Epithelial cell of esophagus (primary cell): ENCODE data around the gene SSU72.

Experiments used
- DNase-seq: peaks from one replicate; pipeline ENCODE4 v3.0.0; 2010; ENCODE audit warnings: low read depth
- H3K4me3 ChIP-seq: 2 replicates; pipeline ENCODE4 v1.5.1; 2011; ENCODE audit warnings: mild to moderate bottlenecking, low read length, control low read depth
- TF ChIP-seq, protein P1 (sequence below): IDR thresholded peaks from 2 replicates; pipeline ENCODE4 v1.5.1; 2011; ENCODE audit warnings: low read depth, mild to moderate bottlenecking, low read length, control low read depth, inconsistent platforms; ENCODE audit not compliant: insufficient read depth; ENCODE audit errors: missing control alignments

Gene SSU72

DNA sequence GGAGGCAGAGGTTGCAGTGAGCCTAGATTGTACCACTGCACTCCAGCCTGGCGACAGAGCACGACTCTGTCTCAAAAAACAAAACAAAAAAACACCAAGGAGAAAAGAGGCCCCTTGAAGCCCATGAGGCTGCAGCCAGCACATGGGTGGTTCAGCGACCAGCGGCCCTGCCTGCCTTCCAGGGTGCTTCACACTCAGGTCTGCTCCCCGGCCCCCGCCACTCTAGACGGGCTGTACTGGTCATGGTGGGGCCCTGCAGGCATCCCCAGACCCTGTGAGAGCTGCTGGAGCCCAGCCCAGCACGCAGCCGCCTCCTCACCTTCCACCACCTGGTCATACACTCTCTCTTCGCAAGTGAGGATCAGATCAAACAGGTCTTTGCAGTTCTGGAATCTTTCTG, 30.1 kb downstream of the SSU72 start:
- no peak for DNase-seq
- TF ChIP-seq, protein P1, sequence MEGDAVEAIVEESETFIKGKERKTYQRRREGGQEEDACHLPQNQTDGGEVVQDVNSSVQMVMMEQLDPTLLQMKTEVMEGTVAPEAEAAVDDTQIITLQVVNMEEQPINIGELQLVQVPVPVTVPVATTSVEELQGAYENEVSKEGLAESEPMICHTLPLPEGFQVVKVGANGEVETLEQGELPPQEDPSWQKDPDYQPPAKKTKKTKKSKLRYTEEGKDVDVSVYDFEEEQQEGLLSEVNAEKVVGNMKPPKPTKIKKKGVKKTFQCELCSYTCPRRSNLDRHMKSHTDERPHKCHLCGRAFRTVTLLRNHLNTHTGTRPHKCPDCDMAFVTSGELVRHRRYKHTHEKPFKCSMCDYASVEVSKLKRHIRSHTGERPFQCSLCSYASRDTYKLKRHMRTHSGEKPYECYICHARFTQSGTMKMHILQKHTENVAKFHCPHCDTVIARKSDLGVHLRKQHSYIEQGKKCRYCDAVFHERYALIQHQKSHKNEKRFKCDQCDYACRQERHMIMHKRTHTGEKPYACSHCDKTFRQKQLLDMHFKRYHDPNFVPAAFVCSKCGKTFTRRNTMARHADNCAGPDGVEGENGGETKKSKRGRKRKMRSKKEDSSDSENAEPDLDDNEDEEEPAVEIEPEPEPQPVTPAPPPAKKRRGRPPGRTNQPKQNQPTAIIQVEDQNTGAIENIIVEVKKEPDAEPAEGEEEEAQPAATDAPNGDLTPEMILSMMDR, result no peak
- no peak overlapping the region for H3K4me3 ChIP-seq

DNA sequence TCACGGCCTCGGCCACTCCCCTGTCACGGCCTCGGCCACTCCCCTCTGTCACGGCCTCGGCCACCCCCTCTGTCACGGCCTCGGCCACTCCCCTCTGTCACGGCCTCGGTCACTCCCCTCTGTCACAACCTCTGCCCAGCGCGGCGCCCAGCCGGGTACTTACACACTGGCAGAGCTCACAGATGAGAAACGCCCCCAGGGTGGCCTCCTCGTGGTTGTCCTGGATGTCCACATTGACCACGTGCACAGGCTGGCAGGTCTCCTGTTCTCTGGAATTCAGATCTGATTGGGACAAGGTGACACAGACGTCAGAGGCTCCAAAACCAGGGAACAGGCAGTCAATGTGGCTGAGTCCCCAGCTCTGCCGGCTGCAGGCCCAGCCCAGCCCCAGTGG, 31.0 kb downstream of the SSU72 start:
- TF ChIP-seq, protein P1, result no peak
- no peak for DNase-seq
- H3K4me3 ChIP-seq, result no peak overlapping the region

DNA sequence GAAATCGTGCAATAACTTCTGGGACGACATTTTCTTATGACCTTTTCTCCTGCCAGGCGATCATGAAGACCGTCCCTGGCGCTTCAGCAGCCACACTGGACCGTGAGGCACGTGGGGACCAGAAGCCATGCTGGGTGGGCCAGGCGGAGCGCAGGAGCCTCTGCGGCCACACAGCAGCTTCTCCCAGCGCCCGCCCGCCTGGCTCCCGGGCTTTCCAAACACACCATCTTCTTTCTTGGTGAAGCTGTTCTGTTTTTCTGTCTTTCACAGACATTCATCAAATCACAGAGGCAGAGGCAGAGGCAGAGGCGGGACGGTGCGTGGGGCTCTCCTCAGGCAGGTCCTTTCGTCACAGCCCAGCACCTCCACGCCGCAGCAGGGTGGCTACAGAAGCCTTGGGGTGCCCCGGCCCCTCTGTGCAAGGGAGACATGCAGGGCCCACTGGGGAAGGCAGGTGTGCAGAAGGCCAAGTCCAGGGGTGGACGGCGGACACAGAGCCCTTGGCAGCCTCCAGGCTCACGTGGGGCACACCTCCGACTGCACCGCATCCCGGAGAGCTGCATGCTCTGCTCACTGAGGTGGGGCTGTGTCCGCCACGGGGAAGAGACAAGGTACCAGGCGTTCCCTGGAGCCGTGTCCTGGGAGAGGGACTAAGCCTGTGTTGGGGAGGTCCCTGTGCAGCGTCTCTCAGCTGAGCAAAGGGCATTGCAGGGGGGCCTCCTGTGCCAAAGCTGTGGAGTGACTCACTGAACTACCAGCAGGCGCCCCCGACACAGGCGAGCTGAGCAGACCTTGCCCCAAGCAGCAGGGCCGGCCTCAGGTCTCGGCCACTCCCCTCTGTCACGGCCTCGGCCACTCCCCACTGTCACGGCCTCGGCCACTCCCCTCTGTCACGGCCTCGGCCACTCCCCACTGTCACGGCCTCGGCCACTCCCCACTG, 31.6 kb downstream of the SSU72 start:
- no peak overlapping the region for H3K4me3 ChIP-seq
- TF ChIP-seq, protein P1, result no peak
- DNase-seq, result no peak

DNA sequence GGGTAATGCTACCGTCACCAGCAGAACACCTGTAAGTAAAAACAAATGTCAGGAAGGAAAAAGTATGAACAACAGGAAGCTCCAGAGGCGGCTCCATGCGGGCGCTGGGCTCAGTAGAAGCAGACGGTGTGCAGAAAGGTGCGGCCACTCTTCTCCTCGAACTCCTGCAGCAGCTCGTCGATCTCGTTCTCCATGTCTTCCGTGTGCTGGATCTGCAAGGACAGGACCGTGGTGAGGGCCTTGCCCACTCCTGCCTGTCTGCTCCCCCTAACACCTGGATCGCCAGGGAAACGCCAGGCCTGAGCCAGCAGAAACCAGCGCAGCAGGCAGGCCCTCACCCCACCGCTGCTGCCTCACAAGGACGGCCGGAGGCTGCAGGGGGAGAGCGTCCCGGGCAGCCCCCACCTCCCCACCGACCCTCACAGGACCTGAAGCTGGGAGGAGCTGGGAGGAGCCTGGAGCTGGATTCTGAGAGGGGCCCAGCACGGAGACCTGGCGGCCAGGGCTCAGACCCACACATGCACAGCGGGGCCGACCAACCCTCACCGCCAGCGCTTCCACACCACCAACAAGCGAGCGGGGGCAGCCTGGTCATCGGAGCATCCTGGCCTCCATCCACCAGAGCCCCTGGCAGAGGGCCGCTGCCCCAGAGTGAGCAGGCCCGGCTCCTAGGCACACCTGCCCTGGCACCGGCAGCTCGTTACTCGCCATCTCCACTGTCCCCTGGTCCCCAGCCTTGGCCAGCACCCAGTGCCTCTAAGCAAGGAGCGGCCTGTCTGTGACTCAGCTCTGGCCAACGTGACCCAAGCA, 32.5 kb downstream of the SSU72 start:
- TF ChIP-seq, protein P1, result no peak
- H3K4me3 ChIP-seq, result no peak overlapping the region
- no peak for DNase-seq

DNA sequence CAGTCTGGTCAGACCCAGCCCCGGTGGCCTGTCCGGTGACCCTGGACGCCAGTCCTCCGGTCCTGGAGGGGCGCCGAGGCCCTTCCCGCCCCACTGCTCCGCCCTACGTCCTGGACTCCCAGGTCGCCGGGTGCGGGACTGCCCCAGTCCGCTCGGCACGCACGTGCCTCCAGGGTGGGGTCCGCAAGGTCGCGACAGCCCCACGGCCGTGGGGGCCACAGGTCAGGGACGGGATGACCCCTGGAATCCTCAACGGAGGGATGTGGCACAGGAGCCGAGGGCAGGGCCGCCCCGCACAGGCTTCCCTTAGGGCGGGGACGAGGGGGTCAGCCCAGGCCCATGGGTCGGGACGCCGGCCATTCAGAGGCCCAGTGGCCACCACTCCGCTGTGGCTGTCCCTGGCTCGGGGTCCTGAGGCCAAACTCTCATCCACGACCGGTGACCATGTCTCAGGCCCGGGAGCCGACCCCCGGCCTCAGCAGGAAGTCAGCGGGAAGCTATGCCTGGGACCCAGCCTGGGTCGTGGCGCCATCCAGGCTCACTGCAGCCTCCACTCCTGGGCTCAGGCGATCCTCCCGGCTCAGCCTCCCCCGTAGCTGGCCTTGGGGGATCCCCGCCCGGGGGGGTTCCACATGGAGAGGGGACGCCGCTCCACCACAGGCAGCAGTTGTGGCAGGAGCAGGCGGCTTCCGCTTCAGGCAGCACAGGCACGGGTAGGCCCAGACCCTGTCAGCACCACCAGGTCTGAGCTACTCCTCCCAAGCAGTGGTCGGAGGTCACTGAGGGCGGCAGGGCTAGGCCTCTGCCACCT, 33.6 kb downstream of the SSU72 start:
- no peak for DNase-seq
- no peak overlapping the region for H3K4me3 ChIP-seq
- TF ChIP-seq, protein P1, result no peak

DNA sequence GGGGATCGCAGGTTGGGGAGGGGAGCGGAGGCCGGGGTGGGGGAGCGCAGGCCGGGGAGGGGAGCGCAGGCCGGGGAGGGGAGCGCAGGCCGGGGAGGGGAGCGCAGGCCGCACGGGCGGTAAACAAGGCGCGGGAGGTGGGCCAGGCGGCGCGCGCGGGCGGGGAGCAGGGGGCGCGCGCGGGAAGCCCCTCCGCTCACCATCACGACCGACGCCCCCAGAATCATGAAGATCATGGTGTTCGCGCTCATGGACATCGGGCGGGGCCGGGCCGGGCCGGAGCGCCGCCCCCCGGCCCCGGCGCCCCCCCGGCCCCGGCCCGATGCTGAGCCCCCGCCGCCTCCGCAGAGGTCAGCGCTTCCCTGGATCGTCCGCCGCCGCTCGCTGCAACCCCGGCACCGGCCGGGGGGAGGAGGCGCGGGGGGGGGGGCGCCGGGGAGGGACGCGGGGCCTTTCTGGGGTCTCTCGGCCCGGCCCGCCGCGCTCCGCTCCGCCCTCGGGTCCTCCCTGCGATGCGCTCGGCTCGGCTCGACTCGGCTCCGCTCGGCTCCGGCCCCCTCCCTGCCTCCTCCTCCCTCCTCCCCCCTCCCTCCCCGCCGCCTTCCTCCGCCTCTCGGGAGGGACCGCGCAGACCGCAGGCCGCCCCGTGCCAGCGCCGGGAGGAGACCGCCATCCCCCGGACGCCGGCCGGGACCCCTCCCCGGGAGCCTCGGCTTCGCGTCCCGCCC, 34.4 kb downstream of the SSU72 start, which contains the start of gene TMEM240:
Gene TMEM240 (minus strand): TSS at position 535 of the 728 bp plus-strand sequence. CDS start 278 bp downstream, at position 257.
- peak; percentile 24 for DNase-seq
- H3K4me3 ChIP-seq, result no peak within 1 kb of the TSS

More for the DNA sequence above, 34.4 kb downstream of the SSU72 start, which contains the start of gene TMEM240:
- TF ChIP-seq, protein P1, result no peak
